HG03097 (cell line): ENCODE data around the gene IPMK.

Experiments used
- ATAC-seq: cut with Tn5 transposase; IDR thresholded peaks from one replicate; pipeline ENCODE4 v1.9.1; 2021; ENCODE audit not compliant: unreplicated experiment, low FRiP score

Gene IPMK

GRCh38 chr10:58267713-58268453, at the start of gene IPMK:
TSS of gene IPMK (minus strand) at chr10:58267894. CDS start at chr10:58267611, 283 bp downstream.
- ATAC-seq = peak; percentile 48

- ATAC-seq = no peak
Observed at GRCh38 chr10:58316874-58317273, 49.2 kb upstream of the IPMK start.

- no peak for ATAC-seq
Observed at GRCh38 chr10:58311026-58311425, 43.3 kb upstream of the IPMK start.

- ATAC-seq = no peak
Observed at GRCh38 chr10:58307676-58308075, 40.0 kb upstream of the IPMK start.

- no peak for ATAC-seq
Observed at GRCh38 chr10:58305821-58306220, 38.1 kb upstream of the IPMK start.

GRCh38 chr10:58304099-58304633, 36.5 kb upstream of the IPMK start:
- ATAC-seq = no peak

GRCh38 chr10:58302254-58302653, 34.6 kb upstream of the IPMK start:
- ATAC-seq = no peak

- no peak for ATAC-seq
Observed at GRCh38 chr10:58300676-58301075, 33.0 kb upstream of the IPMK start.

- peak; percentile 93 for ATAC-seq
Observed at GRCh38 chr10:58299580-58299979, 31.9 kb upstream of the IPMK start.

- ATAC-seq = no peak
Observed at GRCh38 chr10:58293989-58294388, 26.3 kb upstream of the IPMK start.

- peak; percentile 82 for ATAC-seq
Observed at GRCh38 chr10:58291538-58292174, 24.0 kb upstream of the IPMK start.

- ATAC-seq = peak; percentile 100
Observed at GRCh38 chr10:58282615-58283014, 14.9 kb upstream of the IPMK start.

GRCh38 chr10:58281092-58281752, 13.5 kb upstream of the IPMK start:
- no peak for ATAC-seq

- ATAC-seq = no peak
Observed at GRCh38 chr10:58280477-58280876, 12.8 kb upstream of the IPMK start.

GRCh38 chr10:58278962-58279307, 11.2 kb upstream of the IPMK start:
- no peak for ATAC-seq

GRCh38 chr10:58278274-58278961, 10.7 kb upstream of the IPMK start:
- no peak for ATAC-seq

GRCh38 chr10:58275908-58276307, 8.2 kb upstream of the IPMK start:
- ATAC-seq = no peak

GRCh38 chr10:58275261-58275660, 7.6 kb upstream of the IPMK start:
- no peak for ATAC-seq

GRCh38 chr10:58269782-58270290, 2.1 kb upstream of the IPMK start:
- no peak for ATAC-seq

- ATAC-seq = peak; percentile 76
Observed at GRCh38 chr10:58268946-58269781, 1.5 kb upstream of the IPMK start, which contains the start of gene CISD1. TSS of gene CISD1 (plus strand) at chr10:58269162. CDS start at chr10:58269274, 112 bp downstream.
